Psoas muscle (tissue), 8 donors: Measurements from ENCODE around the gene STARD10. TPM values are rescaled to one million over a fixed set of nuclear protein-coding genes. Genes with fewer than 3 reads are reported as not detected.
A peak's percentile ranks its signal among the peaks of the same experiment; 100 is the strongest.

ENCODE experiments used
- ATAC-seq, 4 donors: fragments of 200-7000 bp; cut with Tn5 transposase; one replicate each; pipeline ENCODE4 v1.9.1; 2020; ENCODE audit warnings: moderate library complexity in 3 of 4, mild to moderate bottlenecking in 2 of 4
- DNase-seq, 2 donors: peaks; one replicate each; pipeline ENCODE4 v3.0.0-alpha.2; 2020
- H3K27ac ChIP-seq: fragments of 200-600 bp; one replicate; pipeline ENCODE4 v1.8.0; 2022
- H3K27me3 ChIP-seq, 3 donors: fragments of 200-600 bp in 1 of 3; one replicate each; pipeline versions ENCODE4 v1.6.1 to v1.8.0; 2013 to 2022; ENCODE audit warnings: low read length in 2 of 3, mild to moderate bottlenecking in 2 of 3, moderate library complexity in 1 of 3; ENCODE audit not compliant: insufficient read depth in 3 of 3
- H3K36me3 ChIP-seq, 2 donors: fragments of 200-600 bp in 1 of 2; one replicate each; pipeline versions ENCODE4 v1.6.1 to v1.8.0; 2013 to 2022; ENCODE audit warnings: low read depth in 1 of 2, mild to moderate bottlenecking in 1 of 2, moderate library complexity in 1 of 2; ENCODE audit not compliant: insufficient read depth in 1 of 2
- H3K4me1 ChIP-seq: fragments of 200-600 bp; one replicate; pipeline ENCODE4 v1.8.0; 2022
- H3K4me3 ChIP-seq: fragments of 200-600 bp; one replicate; pipeline ENCODE4 v1.8.0; 2022; ENCODE audit warnings: mild to moderate bottlenecking
- H3K9me3 ChIP-seq: fragments of 200-600 bp; one replicate; pipeline ENCODE4 v1.8.0; 2022
- CTCF ChIP-seq: fragments of 200-600 bp; IDR thresholded peaks from one replicate; pipeline ENCODE4 v1.8.0; 2022; ENCODE audit warnings: antibody characterized with exemption
- WGBS, 3 donors: extraction: QIAGEN DNeasy Blood & Tissue Kit; methylation state at CpG; one replicate each; pipeline versions ENCODE4 v1.1.6 to v1.1.7; 2013; 5-methylcytosine and 5-hydroxymethylcytosine counted together
- intact Hi-C, 2 donors: fragments of 100-400 bp; cut with DNase I; formaldehyde crosslinking; loops; one replicate each; pipeline versions ENCODE4 v1.11.0 to v1.14.2; 2022
- polyA plus RNA-seq, 3 donors: library from polyadenylated mRNA; stranded (reverse); fragments of 200-250 nt; gene quantifications; one replicate each; pipeline ENCODE4 v1.2.3, GENCODE V29; 2013
- total RNA-seq, 4 donors: library from RNA; stranded (reverse); fragmentation: NEBNext Ultra II Directional in 2 of 4; extraction: Animal tissue kit (Norgen Biotek cat#: 25700) in 2 of 4; gene quantifications; one replicate each; pipeline versions ENCODE4 v1.2.1 to v1.2.4, GENCODE V29; 2021 to 2023
- donor health status: healthy with polysubstance abuse.
- donor health status: DM: no; HTN: no; CAD: no; lungs with moderate emphysema.
- donor health status: Bipolar disorder and iron deficiency.
- donor health status: healthy.
- donor health status: DM: yes; HTN: yes; CAD: no.
- donor health status: DM: no; HTN: no; CAD: no.
- donor health status: DM: no; HTN: no; CAD: no.
- donor health status: DM: yes; HTN: yes; CAD: no.

Gene STARD10
- total and polyA plus RNA-seq, 7 donors: 18.6 to 99.9 (median 57.3) TPM

DNA sequence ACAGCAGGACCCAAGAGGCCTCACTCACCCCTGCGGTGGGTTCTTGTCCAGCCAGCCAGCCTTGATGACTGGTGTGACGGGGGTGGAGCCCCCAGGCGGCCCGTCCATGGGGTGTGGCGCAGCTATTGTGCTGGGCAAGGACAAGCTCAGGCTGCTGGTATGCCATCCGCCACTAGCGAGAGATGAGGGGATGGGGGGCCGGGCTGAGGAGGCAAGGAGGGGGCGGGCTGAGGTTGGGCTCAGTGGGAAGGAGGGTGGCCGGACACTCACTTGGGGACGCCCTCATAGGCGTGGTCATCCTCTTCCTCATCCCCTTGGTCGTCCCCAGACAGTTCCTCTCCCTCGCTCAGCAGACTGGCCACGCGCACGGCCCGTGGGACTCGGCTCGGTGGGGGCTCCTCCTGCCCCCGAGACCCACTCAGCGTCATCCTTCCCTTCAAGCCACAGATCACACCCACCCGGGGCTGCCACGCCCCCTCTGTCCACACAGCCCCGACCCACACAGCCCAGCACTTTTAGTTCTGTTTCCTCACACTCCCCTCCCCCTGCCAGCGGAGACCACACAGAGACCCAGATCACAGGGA, 81.6 kb downstream of the STARD10 start:
- H3K36me3 ChIP-seq: peaks cover 0 to 46% of the 10 kb centered on the region in 2 donors
- peak in 3 of 4 donors; percentile 34 to 42 (median 39) for ATAC-seq
- intact Hi-C loops: no loop called here
- no peak overlapping the region for H3K27ac ChIP-seq
- H3K4me1 ChIP-seq: peaks cover 6% of the 10 kb centered on the region
- H3K4me3 ChIP-seq: no peak overlapping the region
- no peak for TF ChIP-seq CTCF
- DNase-seq: peak; percentile 68 to 83
- H3K9me3 ChIP-seq: no peaks in the 10 kb centered on the region
- no peaks in the 10 kb centered on the region for H3K27me3 ChIP-seq
- WGBS, 3 donors: 58 to 70% (median 64%) methylated on average over 21 to 26 of the region's 26 CpGs

GRCh38 chr11:72711141-72711540, 82.7 kb downstream of the STARD10 start:
- H3K27me3 ChIP-seq: no peaks in the 10 kb centered on the region
- H3K4me3 ChIP-seq: no peak overlapping the region
- DNase-seq (no peak), ATAC-seq (no peak)
- no peak for TF ChIP-seq CTCF
- H3K9me3 ChIP-seq: no peaks in the 10 kb centered on the region
- H3K36me3 ChIP-seq: peaks cover 0 to 57% of the 10 kb centered on the region in 2 donors
- WGBS, 3 donors: 90 to 91% (median 90%) methylated on average over 9 of the region's 9 CpGs
- no peaks in the 10 kb centered on the region for H3K4me1 ChIP-seq
- intact Hi-C loops: no loop called here
- H3K27ac ChIP-seq: no peak overlapping the region

- Histone ChIP-seq H3K9me3 (no peaks in the 10 kb centered on the region), H3K27ac (no peak overlapping the region), H3K36me3 (peaks cover 0 to 65% of the 10 kb centered on the region in 2 donors), H3K4me1 (no peaks in the 10 kb centered on the region), H3K27me3 (no peaks in the 10 kb centered on the region), H3K4me3 (no peak overlapping the region)
- ATAC-seq: no peak
- intact Hi-C loops: no loop called here
- TF ChIP-seq CTCF: no peak
- 92 to 95% (median 94%) methylated on average over 11 of the region's 11 CpGs for WGBS, 3 donors
- DNase-seq: no peak
These were observed 83.6 kb downstream of the STARD10 start for GRCh38 chr11:72710278-72710677.

DNA sequence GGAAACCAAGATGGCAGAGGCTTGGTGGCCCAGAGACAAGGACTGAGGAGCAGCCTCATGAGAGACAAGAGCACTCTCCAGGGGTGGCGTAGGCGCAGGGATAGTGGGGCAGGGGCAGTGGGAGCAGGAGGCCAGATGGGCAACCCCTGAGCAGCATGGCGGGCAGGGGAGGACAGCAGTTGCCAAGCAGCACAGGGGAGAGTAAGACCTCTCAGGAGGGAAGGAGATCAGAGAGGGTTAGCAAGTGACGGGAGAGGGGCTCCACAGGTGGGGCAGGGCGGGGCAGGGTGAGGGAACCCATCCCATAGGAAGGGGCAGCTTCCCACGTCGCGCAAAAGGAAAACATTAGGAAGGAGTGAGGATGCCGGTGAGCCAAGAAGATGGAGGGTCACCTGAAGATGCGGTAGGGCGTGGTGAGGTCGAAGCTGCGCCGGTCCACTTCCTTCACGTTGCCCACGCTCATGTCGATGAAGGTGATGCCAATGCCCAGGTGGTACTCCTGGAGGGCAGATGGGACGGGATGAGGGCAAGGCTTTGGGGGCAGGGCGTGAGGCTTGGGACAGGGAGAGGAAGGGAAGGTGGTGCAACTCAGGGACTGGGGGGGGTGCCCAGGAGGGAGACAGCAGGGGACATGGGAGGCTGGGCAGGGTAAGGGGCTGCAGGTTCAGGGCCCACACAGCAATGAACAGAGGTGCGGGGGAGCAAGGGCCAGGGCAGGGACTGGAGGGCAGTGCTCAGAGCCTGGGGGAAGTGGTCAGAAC, 84.2 kb downstream of the STARD10 start:
- no peak for TF ChIP-seq CTCF
- Histone ChIP-seq H3K27ac (no peak overlapping the region), H3K36me3 (peaks cover 0 to 71% of the 10 kb centered on the region in 2 donors), H3K9me3 (no peaks in the 10 kb centered on the region), H3K27me3 (no peaks in the 10 kb centered on the region), H3K4me3 (no peak overlapping the region), H3K4me1 (no peaks in the 10 kb centered on the region)
- intact Hi-C loops: no loop called here
- whole genome bisulfite sequencing, 3 donors: 95 to 97% (median 97%) methylated on average over 20 of the region's 20 CpGs
- ATAC-seq (no peak), DNase-seq (no peak)
